ENCODE measurements around the gene ADAMTSL3. TPM values are rescaled to one million over a fixed set of nuclear protein-coding genes. Genes with fewer than 3 reads are reported as not detected.

Gene ADAMTSL3
- total RNA-seq, 4 donors from 2014 or later, result 2.0 to 11.3 (median 3.8) TPM

DNA sequence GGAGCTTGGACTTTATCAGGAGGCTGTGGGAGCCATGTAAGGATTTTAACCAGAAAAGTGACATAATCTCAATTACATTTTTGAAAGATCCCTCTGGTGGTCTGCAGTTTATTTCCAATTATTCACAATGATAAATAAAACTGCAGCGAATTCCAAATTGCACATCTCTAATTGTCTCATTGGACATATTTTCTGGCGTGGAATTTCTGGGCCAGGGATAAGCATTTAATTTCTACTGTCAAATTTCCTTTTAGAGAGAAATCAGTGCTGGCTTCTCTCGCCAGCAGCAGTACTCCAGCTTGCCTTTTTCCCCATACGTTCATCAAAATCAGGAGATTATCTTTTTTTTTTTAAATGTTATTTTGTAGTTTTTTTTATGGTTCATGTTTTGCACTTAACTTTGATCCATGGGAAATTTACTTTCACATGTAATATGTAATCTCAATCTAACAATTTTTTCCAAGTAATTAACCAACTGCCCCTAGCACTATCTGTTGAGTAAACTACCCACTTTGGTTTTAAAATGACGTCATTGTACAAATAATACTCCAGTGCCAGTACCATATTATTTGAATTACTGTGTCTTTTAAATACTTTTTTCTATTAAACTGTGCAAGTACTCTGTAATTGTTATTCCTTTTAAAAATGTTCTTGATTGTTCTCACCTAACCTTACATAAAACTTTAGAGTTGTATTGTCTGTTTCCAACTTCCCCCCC, 251.8 kb downstream of the ADAMTSL3 start:
- TF ChIP-seq POLR2AphosphoS5 (IDR thresholded peaks at IDR 0.05) (no peak), POLR2A (IDR thresholded peaks at IDR 0.05) (no peak), EP300 (IDR thresholded peaks at IDR 0.05) (no peak)
- TF ChIP-seq, protein P1, sequence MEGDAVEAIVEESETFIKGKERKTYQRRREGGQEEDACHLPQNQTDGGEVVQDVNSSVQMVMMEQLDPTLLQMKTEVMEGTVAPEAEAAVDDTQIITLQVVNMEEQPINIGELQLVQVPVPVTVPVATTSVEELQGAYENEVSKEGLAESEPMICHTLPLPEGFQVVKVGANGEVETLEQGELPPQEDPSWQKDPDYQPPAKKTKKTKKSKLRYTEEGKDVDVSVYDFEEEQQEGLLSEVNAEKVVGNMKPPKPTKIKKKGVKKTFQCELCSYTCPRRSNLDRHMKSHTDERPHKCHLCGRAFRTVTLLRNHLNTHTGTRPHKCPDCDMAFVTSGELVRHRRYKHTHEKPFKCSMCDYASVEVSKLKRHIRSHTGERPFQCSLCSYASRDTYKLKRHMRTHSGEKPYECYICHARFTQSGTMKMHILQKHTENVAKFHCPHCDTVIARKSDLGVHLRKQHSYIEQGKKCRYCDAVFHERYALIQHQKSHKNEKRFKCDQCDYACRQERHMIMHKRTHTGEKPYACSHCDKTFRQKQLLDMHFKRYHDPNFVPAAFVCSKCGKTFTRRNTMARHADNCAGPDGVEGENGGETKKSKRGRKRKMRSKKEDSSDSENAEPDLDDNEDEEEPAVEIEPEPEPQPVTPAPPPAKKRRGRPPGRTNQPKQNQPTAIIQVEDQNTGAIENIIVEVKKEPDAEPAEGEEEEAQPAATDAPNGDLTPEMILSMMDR (IDR thresholded peaks at IDR 0.05), result no peak
- H3K27ac ChIP-seq, result no peak overlapping the region
- no peaks in the 10 kb centered on the region for H3K4me1 ChIP-seq
- no peak overlapping the region for H3K4me3 ChIP-seq
- 88% methylated on average over 5 of the region's 5 CpGs for WGBS
- no peaks in the 10 kb centered on the region for H3K9me3 ChIP-seq
- no peaks in the 10 kb centered on the region for H3K27me3 ChIP-seq
- H3K36me3 ChIP-seq, result no peaks in the 10 kb centered on the region
- DNase-seq (ENCODE audit: low spot score in 2 of 2), result no peak

DNA sequence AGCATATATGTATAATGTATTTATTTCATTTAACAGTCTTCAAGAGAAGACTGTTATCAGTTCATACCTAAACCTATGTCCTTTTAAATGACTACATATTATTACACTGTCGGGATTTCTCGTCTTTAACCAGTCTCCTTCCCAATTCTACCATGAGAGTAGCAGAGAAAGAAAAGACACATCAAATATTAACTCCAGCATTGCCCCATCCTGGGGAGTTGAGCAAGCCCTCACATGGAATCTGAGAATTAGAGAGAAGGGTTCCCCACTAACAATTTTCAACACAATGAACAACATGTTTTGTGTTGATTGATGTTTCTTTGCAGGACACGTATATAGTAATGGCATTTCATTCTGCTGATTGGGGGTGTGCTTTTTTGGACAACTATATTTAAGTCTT, 257.4 kb downstream of the ADAMTSL3 start:
- no peaks in the 10 kb centered on the region for H3K36me3 ChIP-seq
- TF ChIP-seq, protein P1 (IDR thresholded peaks at IDR 0.05), result no peak
- no peaks in the 10 kb centered on the region for H3K9me3 ChIP-seq
- no peak overlapping the region for H3K27ac ChIP-seq
- H3K4me3 ChIP-seq, result no peak overlapping the region
- no peaks in the 10 kb centered on the region for H3K27me3 ChIP-seq
- DNase-seq (ENCODE audit: low spot score in 2 of 2), result no peak
- H3K4me1 ChIP-seq, result no peaks in the 10 kb centered on the region
- WGBS, result 86% methylated on average over 3 of the region's 3 CpGs

DNA sequence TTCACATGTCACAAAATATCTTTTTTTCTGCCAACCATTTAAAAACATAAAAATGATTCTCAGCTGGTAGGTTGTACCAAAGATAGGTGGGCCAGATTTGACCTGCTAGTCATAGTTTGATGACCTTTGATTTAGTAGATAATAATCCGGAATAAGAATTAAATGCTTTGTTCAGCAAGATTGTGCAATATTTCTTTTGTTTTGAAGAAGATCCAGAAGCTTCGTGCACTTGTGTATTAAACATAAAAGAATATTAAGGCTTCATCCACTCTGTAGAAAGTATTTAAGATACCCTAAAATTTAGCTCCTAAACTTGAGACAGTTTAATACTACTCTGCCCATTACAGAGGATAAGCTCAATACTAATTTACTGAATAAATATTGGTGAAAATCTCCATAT, 258.4 kb downstream of the ADAMTSL3 start:
- Histone ChIP-seq H3K4me3 (no peak overlapping the region), H3K9me3 (no peaks in the 10 kb centered on the region), H3K36me3 (no peaks in the 10 kb centered on the region), H3K4me1 (no peaks in the 10 kb centered on the region), H3K27me3 (no peaks in the 10 kb centered on the region), H3K27ac (no peak overlapping the region)
- no peak for TF ChIP-seq POLR2A (IDR thresholded peaks at IDR 0.05)
- TF ChIP-seq POLR2AphosphoS5 (IDR thresholded peaks at IDR 0.05), result no peak
- TF ChIP-seq EP300 (IDR thresholded peaks at IDR 0.05), result no peak
- TF ChIP-seq, protein P1 (IDR thresholded peaks at IDR 0.05), result no peak
- WGBS, result 58% methylated on average over 2 of the region's 2 CpGs
- no peak for DNase-seq (ENCODE audit: low spot score in 2 of 2)

DNA sequence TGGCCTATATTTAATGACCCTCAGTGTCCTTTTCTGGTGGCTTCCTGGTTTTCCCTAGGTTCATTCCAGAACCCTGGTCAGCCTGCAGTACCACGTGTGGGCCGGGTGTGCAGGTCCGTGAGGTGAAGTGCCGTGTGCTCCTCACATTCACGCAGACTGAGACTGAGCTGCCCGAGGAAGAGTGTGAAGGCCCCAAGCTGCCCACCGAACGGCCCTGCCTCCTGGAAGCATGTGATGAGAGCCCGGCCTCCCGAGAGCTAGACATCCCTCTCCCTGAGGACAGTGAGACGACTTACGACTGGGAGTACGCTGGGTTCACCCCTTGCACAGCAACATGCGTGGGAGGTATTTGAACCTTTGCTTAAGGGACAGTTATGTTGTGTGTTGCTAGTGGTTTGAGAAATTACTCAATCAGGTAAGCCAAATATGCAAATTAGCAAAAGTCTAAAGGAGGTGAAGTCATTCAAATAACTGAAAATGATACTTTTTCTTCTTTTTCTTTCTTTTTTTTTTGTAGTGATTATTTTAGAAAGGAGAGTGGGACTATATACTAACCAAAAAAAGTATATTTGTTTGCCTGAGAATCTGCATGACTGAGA, 259.2 kb downstream of the ADAMTSL3 start:
- Histone ChIP-seq H3K27me3 (no peaks in the 10 kb centered on the region), H3K27ac (no peak overlapping the region), H3K9me3 (no peaks in the 10 kb centered on the region), H3K4me1 (no peaks in the 10 kb centered on the region), H3K36me3 (no peaks in the 10 kb centered on the region), H3K4me3 (no peak overlapping the region)
- whole genome bisulfite sequencing, result 94% methylated on average over 14 of the region's 14 CpGs
- DNase-seq (ENCODE audit: low spot score in 2 of 2), result no peak
- TF ChIP-seq EP300 (IDR thresholded peaks at IDR 0.05), result no peak
- TF ChIP-seq POLR2AphosphoS5 (IDR thresholded peaks at IDR 0.05), result no peak
- TF ChIP-seq, protein P1 (IDR thresholded peaks at IDR 0.05), result no peak
- TF ChIP-seq POLR2A (IDR thresholded peaks at IDR 0.05), result no peak

DNA sequence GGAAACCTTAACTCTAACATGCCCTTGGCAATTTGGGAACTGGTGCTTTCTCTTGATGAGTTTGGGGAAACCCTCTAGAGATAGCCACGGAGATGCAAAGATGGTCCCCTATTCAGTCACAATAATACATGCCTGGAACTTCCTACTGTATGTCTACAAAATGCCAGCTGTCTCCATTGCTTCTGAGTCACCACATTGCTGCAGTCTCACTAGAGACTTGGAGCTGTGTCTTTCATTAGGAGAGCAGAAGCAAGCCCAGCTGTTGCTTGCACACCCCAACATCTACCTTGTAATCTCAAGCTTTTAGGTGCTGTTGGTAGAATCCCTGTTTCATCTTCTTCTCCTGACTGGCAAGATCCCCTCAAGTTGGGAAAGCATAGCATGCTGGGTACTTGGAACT, 261.0 kb downstream of the ADAMTSL3 start:
- TF ChIP-seq EP300 (IDR thresholded peaks at IDR 0.05) (no peak), POLR2A (IDR thresholded peaks at IDR 0.05) (no peak), POLR2AphosphoS5 (IDR thresholded peaks at IDR 0.05) (no peak)
- TF ChIP-seq, protein P1 (IDR thresholded peaks at IDR 0.05), result no peak
- no peaks in the 10 kb centered on the region for H3K36me3 ChIP-seq
- no peak for DNase-seq (ENCODE audit: low spot score in 2 of 2)
- H3K4me1 ChIP-seq, result no peaks in the 10 kb centered on the region
- H3K27ac ChIP-seq, result no peak overlapping the region
- no peaks in the 10 kb centered on the region for H3K27me3 ChIP-seq
- no peaks in the 10 kb centered on the region for H3K9me3 ChIP-seq
- no peak overlapping the region for H3K4me3 ChIP-seq
- 82% methylated on average over 1 of the region's 1 CpG for WGBS

All from suprapubic skin (tissue), 4 donors.